RCC 7860 (cell line): ENCODE results near the gene PKNOX2.

ENCODE experiments used
- DNase-seq: peaks from one replicate; pipeline ENCODE4 v3.0.0-alpha.2; 2015; ENCODE audit warnings: low spot score
- FAIRE-seq: peaks from 2 replicates; lab custom pipeline; 2012; peaks lifted over from hg19 to GRCh38; lab: Jason Lieb, UNC

Gene PKNOX2

GRCh38 chr11:125154378-125155099, 10.0 kb upstream of the PKNOX2 start:
- FAIRE-seq: no peak
- no peak for DNase-seq

- FAIRE-seq: no peak
Observed at GRCh38 chr11:125155100-125155444, 9.5 kb upstream of the PKNOX2 start.

GRCh38 chr11:125155767-125156166, 8.8 kb upstream of the PKNOX2 start:
- no peak for FAIRE-seq

More at GRCh38 chr11:125155100-125155444, 9.5 kb upstream of the PKNOX2 start:
- no peak for DNase-seq

GRCh38 chr11:125156346-125157117, 8.0 kb upstream of the PKNOX2 start:
- no peak for DNase-seq
- no peak for FAIRE-seq

More at GRCh38 chr11:125155767-125156166, 8.8 kb upstream of the PKNOX2 start:
- no peak for DNase-seq

GRCh38 chr11:125157118-125157733, 7.3 kb upstream of the PKNOX2 start:
- FAIRE-seq (no peak), DNase-seq (no peak)

- no peak for FAIRE-seq
- DNase-seq: no peak
Observed at GRCh38 chr11:125157953-125158680, 6.4 kb upstream of the PKNOX2 start.

- FAIRE-seq: no peak
- DNase-seq: no peak
Observed at GRCh38 chr11:125162743-125163142, 1.8 kb upstream of the PKNOX2 start.

GRCh38 chr11:125163431-125164063, 1.0 kb upstream of the PKNOX2 start:
- FAIRE-seq: no peak

GRCh38 chr11:125164091-125164421, 495 bp upstream of the PKNOX2 start:
- DNase-seq (no peak), FAIRE-seq (no peak)

More at GRCh38 chr11:125163431-125164063, 1.0 kb upstream of the PKNOX2 start:
- no peak for DNase-seq

- no peak for DNase-seq
- no peak for FAIRE-seq
Observed at GRCh38 chr11:125165111-125165842, 726 bp downstream of the PKNOX2 start.

GRCh38 chr11:125165843-125166763, 1.6 kb downstream of the PKNOX2 start:
- FAIRE-seq (no peak), DNase-seq (no peak)

GRCh38 chr11:125166764-125167291, 2.3 kb downstream of the PKNOX2 start:
- DNase-seq: no peak
- no peak for FAIRE-seq

- no peak for FAIRE-seq
Observed at GRCh38 chr11:125167292-125167953, 2.9 kb downstream of the PKNOX2 start.

GRCh38 chr11:125167954-125168835, 3.6 kb downstream of the PKNOX2 start:
- FAIRE-seq (no peak), DNase-seq (no peak)

More at GRCh38 chr11:125167292-125167953, 2.9 kb downstream of the PKNOX2 start:
- DNase-seq: no peak

GRCh38 chr11:125168918-125169456, 4.4 kb downstream of the PKNOX2 start:
- DNase-seq: no peak

GRCh38 chr11:125170001-125170509, 5.5 kb downstream of the PKNOX2 start:
- FAIRE-seq (no peak), DNase-seq (no peak)

More at GRCh38 chr11:125168918-125169456, 4.4 kb downstream of the PKNOX2 start:
- FAIRE-seq: no peak
